GM12891 (cell line): ENCODE measurements around the gene ETS1.

Experiments
- DNase-seq: peaks from one replicate; pipeline ENCODE4 v3.0.0; 2011; ENCODE audit warnings: low spot score; ENCODE audit not compliant: insufficient read length
- FAIRE-seq: peaks from 2 replicates; lab custom pipeline; 2011; peaks lifted over from hg19 to GRCh38; lab: Jason Lieb, UNC
- PAX5 ChIP-seq: IDR thresholded peaks from 2 replicates; pipeline ENCODE4 v1.6.1; 2011; ENCODE audit warnings: low read length, moderate library complexity, mild to moderate bottlenecking; ENCODE audit not compliant: insufficient read depth, severe bottlenecking
- POLR2A ChIP-seq: IDR thresholded peaks from 2 replicates; pipeline ENCODE4 v1.6.1; 2011; ENCODE audit warnings: low read depth, low read length, control low read depth
- POLR2AphosphoS5 ChIP-seq: IDR thresholded peaks from 2 replicates; pipeline ENCODE4 v1.6.1; 2011; ENCODE audit warnings: low read depth, low read length, control low read depth
- POU2F2 ChIP-seq: IDR thresholded peaks from 2 replicates; pipeline ENCODE4 v1.6.1; 2011; ENCODE audit warnings: low read depth, mild to moderate bottlenecking, control low read depth, low read length, moderate library complexity
- SPI1 ChIP-seq: IDR thresholded peaks from 2 replicates; pipeline ENCODE4 v1.6.1; 2011; ENCODE audit warnings: low read depth, low read length, control low read depth
- TAF1 ChIP-seq: IDR thresholded peaks from 2 replicates; pipeline ENCODE4 v1.6.1; 2011; ENCODE audit warnings: low read depth, low read length, control low read depth

Gene ETS1

DNA sequence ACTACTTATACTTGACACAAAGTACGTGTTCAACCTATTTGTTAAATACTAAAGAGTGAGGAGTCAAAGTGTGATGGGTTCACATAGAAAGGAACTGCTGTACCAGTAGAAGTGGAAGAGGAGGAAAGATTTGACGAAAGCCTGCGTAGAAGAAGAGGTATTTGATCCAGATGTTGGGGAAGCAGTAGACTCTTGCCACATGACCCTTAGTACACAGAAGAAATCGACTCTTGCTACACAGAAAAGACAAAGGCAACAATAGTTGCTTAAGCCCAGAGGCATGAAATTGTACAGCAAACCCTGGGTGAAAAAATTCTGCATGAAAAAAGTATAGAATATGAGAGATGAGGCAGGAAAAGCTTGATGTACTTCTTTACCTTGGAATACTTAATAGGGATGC, 152.9 kb downstream of the ETS1 start:
- TF ChIP-seq SPI1 (no peak), TAF1 (no peak), POU2F2 (no peak), PAX5 (no peak), POLR2AphosphoS5 (no peak), POLR2A (no peak)
- no peak for FAIRE-seq

DNA sequence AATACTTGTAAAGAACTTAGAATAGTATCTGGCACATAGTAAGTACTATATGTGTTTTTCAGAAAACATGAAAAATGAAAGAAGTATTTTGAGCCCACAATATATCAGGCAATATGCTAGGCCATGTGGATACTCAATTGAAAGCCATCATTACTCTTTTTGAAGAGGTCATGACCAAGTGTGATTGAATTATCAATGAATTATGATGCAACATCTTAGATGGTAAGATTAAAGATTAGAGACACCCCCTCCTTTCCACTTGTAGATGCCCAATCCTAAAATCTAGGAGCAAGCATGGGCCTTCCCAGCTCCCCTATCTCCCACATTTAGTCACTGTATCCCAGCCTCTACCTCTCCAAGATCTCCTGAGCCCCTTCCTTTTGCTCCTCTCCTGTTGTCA, 154.4 kb downstream of the ETS1 start:
- FAIRE-seq (no peak), DNase-seq (no peak)
- TF ChIP-seq SPI1 (no peak), POLR2AphosphoS5 (no peak)

More for the DNA sequence above, 152.9 kb downstream of the ETS1 start:
- no peak for DNase-seq

DNA sequence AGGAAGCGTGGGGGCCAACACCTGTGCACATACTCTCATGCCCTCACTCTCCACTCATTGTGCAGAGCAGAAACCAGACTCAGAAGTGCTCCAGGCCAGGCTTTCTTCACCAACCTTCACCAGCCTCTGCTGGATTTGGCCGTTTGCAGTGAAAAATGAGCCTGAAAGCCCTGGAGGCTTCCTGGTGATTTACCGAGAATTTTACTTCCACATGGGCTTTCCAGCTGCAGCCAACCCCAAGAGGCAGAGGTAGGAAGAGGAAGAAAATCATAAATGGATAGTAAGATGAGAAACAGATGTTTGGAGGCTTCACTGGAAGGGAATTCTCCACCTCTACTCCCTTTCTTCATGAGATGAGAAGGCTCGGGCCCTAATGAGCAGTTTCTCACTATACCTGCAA, 155.4 kb downstream of the ETS1 start:
- FAIRE-seq (no peak), DNase-seq (no peak)
- TF ChIP-seq POLR2A: no peak
- TF ChIP-seq SPI1: no peak
- no peak for TF ChIP-seq PAX5
- TF ChIP-seq POLR2AphosphoS5: no peak
- TF ChIP-seq POU2F2: no peak
- TF ChIP-seq TAF1: no peak

DNA sequence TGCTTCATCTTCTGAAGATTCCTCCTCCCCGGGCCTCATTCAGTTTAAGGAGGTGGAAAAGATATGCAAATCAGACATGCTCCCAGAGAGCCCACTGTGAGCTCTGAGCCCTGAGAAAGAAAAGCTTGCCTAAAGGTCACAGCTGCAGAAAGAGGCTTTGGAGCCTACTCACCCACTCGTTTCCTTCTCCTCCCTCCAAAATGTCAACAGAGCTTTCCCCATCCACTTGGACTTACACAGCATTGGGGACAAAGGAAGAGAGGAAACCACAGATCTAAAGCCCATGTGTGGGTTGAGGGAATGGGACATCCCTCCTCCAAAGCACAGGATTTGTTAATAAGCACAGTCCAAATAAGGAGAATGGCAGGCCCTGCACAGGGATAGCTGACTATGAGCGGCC, 158.4 kb downstream of the ETS1 start:
- FAIRE-seq (no peak), DNase-seq (no peak)
- TF ChIP-seq POLR2A (no peak), PAX5 (no peak), TAF1 (no peak)

DNA sequence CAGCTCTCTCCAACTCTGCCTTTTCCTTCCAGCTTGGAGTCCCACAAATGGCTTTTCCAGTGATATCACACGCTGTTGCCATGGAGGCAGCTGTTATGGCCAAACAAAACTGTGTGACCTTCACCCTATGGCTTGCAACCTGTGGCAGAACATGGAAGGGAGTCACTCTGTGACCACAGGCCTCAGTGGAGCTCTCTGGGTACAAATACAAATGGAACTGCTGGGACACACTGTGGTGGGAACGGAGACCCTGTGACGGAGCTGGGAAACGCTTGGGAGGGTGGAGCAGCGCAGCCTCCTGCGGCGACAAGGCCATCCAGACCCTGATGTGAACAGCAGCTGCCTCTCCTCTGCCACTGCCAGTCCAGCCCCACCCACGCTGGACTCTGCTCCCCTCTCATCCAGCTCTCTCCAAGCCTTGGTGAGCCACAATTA, 162.5 kb downstream of the ETS1 start:
- TF ChIP-seq SPI1 (no peak), POLR2AphosphoS5 (no peak), TAF1 (no peak), POLR2A (no peak), POU2F2 (no peak), PAX5 (no peak)
- no peak for FAIRE-seq
- no peak for DNase-seq

DNA sequence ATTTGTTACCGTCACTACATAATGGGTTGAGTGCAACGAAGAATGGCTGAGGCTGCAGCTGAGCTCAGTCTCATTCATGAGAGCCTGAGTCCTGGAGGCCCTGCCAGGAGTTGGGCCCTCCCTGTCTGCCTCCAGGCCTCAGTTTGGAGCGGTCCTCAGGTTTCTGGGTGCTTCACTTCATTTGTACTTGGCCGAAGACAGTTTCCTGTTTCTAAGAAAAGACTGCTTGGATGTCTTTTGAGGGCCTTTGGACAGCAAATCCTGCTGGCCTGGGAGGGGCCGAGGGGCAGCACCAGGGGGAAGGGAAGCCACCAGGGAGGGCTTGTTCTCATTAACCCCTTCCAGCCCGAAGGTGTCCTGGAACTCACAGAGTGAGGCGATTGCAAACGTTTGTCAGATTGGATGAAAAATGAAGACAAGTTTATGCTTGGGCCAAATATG, 163.1 kb downstream of the ETS1 start:
- DNase-seq (no peak), FAIRE-seq (no peak)
- TF ChIP-seq POLR2AphosphoS5 (no peak), SPI1 (no peak), TAF1 (no peak), POU2F2 (no peak), PAX5 (no peak), POLR2A (no peak)

DNA sequence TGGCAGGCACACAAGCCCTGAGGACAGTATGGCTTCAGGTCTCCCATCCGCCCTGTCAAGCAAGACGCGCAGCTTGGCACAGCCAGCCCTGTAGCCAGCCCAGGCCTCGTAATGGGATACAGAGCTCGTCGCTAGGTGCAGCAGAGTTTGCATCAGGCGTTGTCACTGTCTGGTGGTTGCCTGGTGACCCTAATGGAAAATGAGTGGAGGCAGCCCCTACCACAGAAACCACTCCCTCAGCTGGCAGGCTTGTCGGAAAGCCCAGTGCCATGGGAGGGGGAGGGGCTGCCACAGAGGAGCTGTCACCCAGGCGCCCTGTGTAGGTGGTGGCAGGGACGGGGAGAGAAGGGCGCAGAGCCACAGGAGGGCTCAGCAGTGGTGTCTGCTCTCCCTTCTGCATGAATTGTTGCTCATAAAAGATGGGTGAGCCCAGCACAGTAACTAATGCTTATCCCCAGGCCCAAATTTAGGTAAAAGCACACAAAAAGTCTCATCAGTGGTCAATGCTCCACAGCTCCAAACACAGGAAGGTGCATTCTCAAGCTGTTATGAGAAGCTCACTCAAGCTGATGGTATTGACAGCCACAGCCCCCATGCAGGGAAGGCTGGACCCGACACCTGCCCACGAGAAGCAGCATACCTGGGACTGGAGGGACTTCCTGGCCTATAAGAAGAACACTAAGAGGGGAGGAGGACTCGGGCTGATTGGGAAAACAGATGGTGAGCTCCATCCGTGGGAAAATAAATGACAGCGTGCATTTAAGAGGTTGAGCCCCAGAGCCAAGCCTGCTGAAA, 164.6 kb downstream of the ETS1 start:
- peak; percentile 26 for FAIRE-seq

DNA sequence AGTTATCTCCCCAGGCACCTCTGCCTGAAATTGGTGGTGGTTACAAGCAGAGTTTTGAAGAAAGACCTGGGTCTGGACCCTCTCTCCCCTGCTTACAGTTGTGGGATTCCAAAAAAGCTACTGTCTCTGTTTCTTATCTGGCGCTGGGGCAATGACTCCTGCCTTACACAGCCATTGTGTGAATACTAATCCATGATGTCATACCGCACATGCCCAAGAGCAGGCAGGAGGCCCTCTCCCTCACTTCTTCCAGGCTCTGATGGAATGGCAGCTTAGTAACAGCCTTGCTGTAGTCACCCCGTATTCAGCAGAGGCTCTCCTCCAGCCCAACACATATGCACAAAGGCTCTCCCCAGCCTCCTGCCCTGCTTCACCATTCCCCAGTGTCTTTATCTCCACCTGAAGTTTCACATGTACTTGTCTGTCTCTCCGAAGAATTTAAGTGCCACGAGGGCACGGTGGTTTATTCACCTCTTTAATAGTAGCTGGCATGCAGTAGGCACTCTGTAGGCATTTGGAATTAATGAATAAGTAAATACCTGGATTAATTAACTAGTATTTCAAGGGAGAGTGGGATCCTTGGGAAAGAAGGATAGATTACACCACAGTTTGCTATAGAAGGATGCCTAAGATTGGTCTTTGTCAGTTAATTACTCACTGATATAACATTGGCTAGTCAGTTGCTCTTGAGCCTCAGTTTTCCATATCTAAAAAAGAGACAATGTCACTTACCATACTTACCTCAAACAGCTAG, 165.6 kb downstream of the ETS1 start:
- FAIRE-seq: no peak
- no peak for DNase-seq
- no peak for TF ChIP-seq TAF1
- 0 out of 2 replicates have a peak, but pooled peaks have one; percentile 31 for TF ChIP-seq POLR2AphosphoS5
- no peak for TF ChIP-seq POU2F2
- TF ChIP-seq PAX5: no peak

More for the DNA sequence above, 164.6 kb downstream of the ETS1 start:
- DNase-seq: no peak
- TF ChIP-seq POU2F2: no peak
- TF ChIP-seq PAX5: no peak
- TF ChIP-seq TAF1: no peak
- no peak for TF ChIP-seq POLR2AphosphoS5
- no peak for TF ChIP-seq POLR2A
- no peak for TF ChIP-seq SPI1

DNA sequence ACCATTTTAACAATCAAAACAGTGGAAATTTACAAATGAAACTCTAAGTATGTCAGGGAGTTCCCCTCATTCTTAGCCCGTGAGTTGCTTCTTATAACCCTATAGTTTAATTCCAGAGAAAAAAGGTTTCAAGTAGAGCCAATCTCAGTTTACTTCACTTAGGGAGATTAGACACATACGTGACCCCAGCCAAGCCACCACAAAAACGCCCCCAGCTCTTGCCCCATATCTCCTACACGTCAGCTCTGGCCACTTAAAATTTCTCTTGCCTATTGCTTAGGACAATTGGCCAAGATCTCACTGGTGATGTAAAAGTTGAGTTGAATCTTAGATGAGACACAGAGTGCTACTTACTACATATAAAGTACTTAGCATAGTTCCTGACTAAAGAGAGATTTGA, 166.4 kb downstream of the ETS1 start:
- DNase-seq (no peak), FAIRE-seq (no peak)
- TF ChIP-seq SPI1 (no peak), POU2F2 (no peak), PAX5 (no peak), POLR2AphosphoS5 (no peak)

DNA sequence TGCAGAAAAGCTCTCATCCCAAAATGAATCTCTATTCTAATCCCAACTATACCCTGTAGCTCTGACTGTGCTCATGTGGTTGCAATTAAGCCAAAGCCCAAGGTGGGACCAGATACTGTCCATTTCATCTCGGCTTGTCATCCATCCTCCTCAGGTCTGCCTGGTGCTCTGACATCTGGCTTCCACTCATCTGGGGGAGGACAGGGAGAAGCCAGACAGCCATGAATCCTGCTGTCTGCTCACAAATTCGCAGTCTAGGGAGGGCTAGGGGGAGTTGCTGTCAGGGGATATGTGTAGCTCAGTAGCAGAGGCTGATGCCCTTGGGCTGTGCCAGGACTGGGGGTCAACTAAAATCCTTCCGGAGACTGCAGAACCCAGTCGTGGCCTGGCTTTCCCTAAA, 167.1 kb downstream of the ETS1 start:
- DNase-seq (no peak), FAIRE-seq (peak; percentile 5)
- no peak for TF ChIP-seq TAF1
- TF ChIP-seq SPI1: no peak
- TF ChIP-seq POU2F2: no peak
- no peak for TF ChIP-seq POLR2AphosphoS5
- no peak for TF ChIP-seq PAX5
- TF ChIP-seq POLR2A: no peak
